WTC11 (cell line): ENCODE results near the gene GMEB1. TPM values are rescaled to one million over a fixed set of nuclear protein-coding genes. Genes with fewer than 3 reads are reported as not detected.

ENCODE experiments used
- ATAC-seq: fragments of 200-7000 bp; cut with Tn5 transposase; 2 replicates; pipeline ENCODE4 v1.10.0; 2021; ENCODE audit warnings: mild to moderate bottlenecking, moderate library complexity
- Bru-seq: library from RNA; stranded (reverse); fragments of 400-500 nt; gene quantifications from one replicate; lab custom pipeline; 2021; lab: Mats Ljungman, UMichigan
- CTCF ChIA-PET: fragments of 300-600 bp; sonication (Branson Sonifier 250); formaldehyde crosslinking; loops from one replicate; lab custom pipeline; 2021; ENCODE audit warnings: antibody characterized with exemption; lab: Charles Lee
- POLR2A ChIA-PET: fragments of 350-600 bp; sonication (Branson Sonifier 250); formaldehyde crosslinking; loops from one replicate; lab custom pipeline; 2021; ENCODE audit warnings: antibody characterized with exemption; lab: Charles Lee
- DNase-seq: peaks from one replicate; pipeline ENCODE4 v3.0.0; 2021; ENCODE audit warnings: low spot score
- H3K27ac Mint-ChIP-seq: 2 replicates; pipeline ENCODE4 v1.8.0; 2021; ENCODE audit warnings: mixed read lengths
- H3K27me3 Mint-ChIP-seq: 2 replicates; pipeline ENCODE4 v1.8.0; 2021; ENCODE audit warnings: low read depth, mild to moderate bottlenecking, moderate library complexity, mixed read lengths
- H3K36me3 Mint-ChIP-seq: 2 replicates; pipeline ENCODE4 v1.8.0; 2021; ENCODE audit warnings: mixed read lengths
- H3K4me1 Mint-ChIP-seq: 2 replicates; pipeline ENCODE4 v1.8.0; 2022; ENCODE audit warnings: mixed read lengths
- H3K4me3 Mint-ChIP-seq: 2 replicates; pipeline ENCODE4 v1.8.0; 2021; ENCODE audit warnings: mild to moderate bottlenecking, moderate library complexity, mixed read lengths
- H3K9me3 Mint-ChIP-seq: 2 replicates; pipeline ENCODE4 v1.8.0; 2021; ENCODE audit warnings: mixed read lengths
- E2F1 ChIP-seq: sonication (generic); formaldehyde crosslinking; IDR thresholded peaks from 2 replicates; pipeline ENCODE4 v1.8.0; 2022; ENCODE audit warnings: mild to moderate bottlenecking, missing genetic modification reagents
- EMX1 ChIP-seq: fragments of 250-450 bp; sonication (Bioruptor Pico); IDR thresholded peaks from 2 replicates; pipeline ENCODE4 v1.8.0; 2021; ENCODE audit warnings: mild to moderate bottlenecking
- ETV6 ChIP-seq: sonication (generic); formaldehyde crosslinking; IDR thresholded peaks from 2 replicates; pipeline ENCODE4 v1.8.1; 2022; ENCODE audit warnings: mild to moderate bottlenecking, missing genetic modification reagents
- GABPB1 ChIP-seq: sonication (generic); formaldehyde crosslinking; IDR thresholded peaks from 2 replicates; pipeline ENCODE4 v1.8.1; 2023; ENCODE audit warnings: mild to moderate bottlenecking, missing genetic modification reagents
- NFATC4 ChIP-seq: fragments of 250-450 bp; sonication (Bioruptor Pico); IDR thresholded peaks from 2 replicates; pipeline ENCODE4 v1.9.0; 2021; ENCODE audit warnings: mild to moderate bottlenecking
- NFE2L1 ChIP-seq: sonication (generic); formaldehyde crosslinking; IDR thresholded peaks from 2 replicates; pipeline ENCODE4 v1.8.1; 2023; ENCODE audit warnings: missing genetic modification reagents
- NR2C2 ChIP-seq: sonication (generic); formaldehyde crosslinking; IDR thresholded peaks from 2 replicates; pipeline ENCODE4 v1.8.0; 2022; ENCODE audit warnings: mild to moderate bottlenecking, missing genetic modification reagents
- OVOL2 ChIP-seq: fragments of 250-450 bp; sonication (Bioruptor Pico); IDR thresholded peaks from 2 replicates; pipeline ENCODE4 v1.9.0; 2021; ENCODE audit warnings: mild to moderate bottlenecking, borderline replicate concordance
- USF2 ChIP-seq: sonication (generic); formaldehyde crosslinking; IDR thresholded peaks from 2 replicates; pipeline ENCODE4 v1.8.1; 2023; ENCODE audit warnings: mild to moderate bottlenecking, missing genetic modification reagents, moderate library complexity
- ZBTB21 ChIP-seq: sonication (generic); formaldehyde crosslinking; IDR thresholded peaks from 2 replicates; pipeline ENCODE4 v1.8.1; 2023; ENCODE audit warnings: mild to moderate bottlenecking, missing genetic modification reagents, borderline replicate concordance
- ZNF396 ChIP-seq: fragments of 250-450 bp; sonication (Bioruptor Pico); IDR thresholded peaks from 2 replicates; pipeline ENCODE4 v1.8.0; 2021; ENCODE audit warnings: mild to moderate bottlenecking, moderate library complexity, borderline replicate concordance
- ZNF512 ChIP-seq: sonication (generic); formaldehyde crosslinking; IDR thresholded peaks from 2 replicates; pipeline ENCODE4 v1.8.1; 2022; ENCODE audit warnings: missing genetic modification reagents, borderline replicate concordance
- long read RNA-seq, 3 experiments: library from RNA in 1 of 3; library from capped mRNA in 1 of 3; library from polyadenylated mRNA in 1 of 3; unstranded in 2 of 3; stranded (forward) in 1 of 3; transcript quantifications; one replicate each; pipeline ENCODE4 v2.0.0, GENCODE V29; 2021
- total RNA-seq: library from RNA; stranded (reverse); gene quantifications from 3 replicates; pipeline ENCODE4 v1.2.3, GENCODE V29; 2021
- TF ChIP-seq, protein P1 (sequence below): sonication (generic); formaldehyde crosslinking; IDR thresholded peaks from 2 replicates; pipeline ENCODE4 v1.8.1; 2023; ENCODE audit warnings: mild to moderate bottlenecking, missing genetic modification reagents
- TF ChIP-seq, protein P2 (sequence below): fragments of 200-600 bp; IDR thresholded peaks from 2 replicates; pipeline ENCODE4 v1.8.0; 2022; ENCODE audit warnings: antibody characterized with exemption
- TF ChIP-seq, protein P3 (sequence below): sonication (generic); formaldehyde crosslinking; IDR thresholded peaks from 2 replicates; pipeline ENCODE4 v1.8.0; 2022; ENCODE audit warnings: mild to moderate bottlenecking, missing genetic modification reagents

The GMEB1 gene, protein sequence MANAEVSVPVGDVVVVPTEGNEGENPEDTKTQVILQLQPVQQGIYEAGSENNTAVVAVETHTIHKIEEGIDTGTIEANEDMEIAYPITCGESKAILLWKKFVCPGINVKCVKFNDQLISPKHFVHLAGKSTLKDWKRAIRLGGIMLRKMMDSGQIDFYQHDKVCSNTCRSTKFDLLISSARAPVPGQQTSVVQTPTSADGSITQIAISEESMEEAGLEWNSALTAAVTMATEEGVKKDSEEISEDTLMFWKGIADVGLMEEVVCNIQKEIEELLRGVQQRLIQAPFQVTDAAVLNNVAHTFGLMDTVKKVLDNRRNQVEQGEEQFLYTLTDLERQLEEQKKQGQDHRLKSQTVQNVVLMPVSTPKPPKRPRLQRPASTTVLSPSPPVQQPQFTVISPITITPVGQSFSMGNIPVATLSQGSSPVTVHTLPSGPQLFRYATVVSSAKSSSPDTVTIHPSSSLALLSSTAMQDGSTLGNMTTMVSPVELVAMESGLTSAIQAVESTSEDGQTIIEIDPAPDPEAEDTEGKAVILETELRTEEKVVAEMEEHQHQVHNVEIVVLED
- total RNA-seq (25.4 to 29.4 TPM (median 26.4 TPM) in 3 replicates), Bru-seq, nascent RNA (percentile 68 among the genes with signal in this experiment)
- long read RNA-seq, experiment 1, full-length matches to known transcripts = 14 of 27 reads
- long read RNA-seq, experiment 1, partial matches to known transcripts = 4 of 27 reads
- long read RNA-seq, experiment 1, other reads (novel, unspliced or antisense) = 9 of 27 reads
- long read RNA-seq, experiment 2, full-length matches to known transcripts = 6 of 22 reads
- long read RNA-seq, experiment 2, partial matches to known transcripts = 3 of 22 reads
- long read RNA-seq, experiment 2, other reads (novel, unspliced or antisense) = 13 of 22 reads
- long read RNA-seq, experiment 3, full-length matches to known transcripts = 13 of 26 reads
- long read RNA-seq, experiment 3, partial matches to known transcripts = 9 of 26 reads
- long read RNA-seq, experiment 3, other reads (novel, unspliced or antisense) = 4 of 26 reads

- Mint-ChIP-seq H3K9me3 (no peaks in the 10 kb centered on the region), H3K4me1 (peaks cover 21% of the 10 kb centered on the region), H3K27me3 (no peaks in the 10 kb centered on the region; the same call in 1 of the 2 replicates), H3K27ac (peak within 1 kb of the TSS; percentile 99), H3K36me3 (peaks cover 2% of the 10 kb centered on the region; the same call in 1 of the 2 replicates), H3K4me3 (peak within 1 kb of the TSS; percentile 87)
- POLR2A ChIA-PET = interaction anchor here (0.5 to 2.6 kb wide), 4 partner anchors 20 to 68 kb away, joined by 3 to 19 read pairs (median 11); partner anchors contain the start of genes RNU11, TAF12 and YTHDF2
- TF ChIP-seq ZBTB21 (no peak), E2F1 (no peak), ZNF396 (CRISPR knock-in tag) (no peak), NFATC4 (CRISPR knock-in tag) (0 out of 2 replicates have a peak, but pooled peaks have one; percentile 45)
- DNase-seq (peak; percentile 85), ATAC-seq (peak; percentile 73)
- CTCF ChIA-PET = interaction anchor here (0.8 to 1.9 kb wide), 3 partner anchors 65 to 88 kb away, joined by 3 to 6 read pairs (median 4); partner anchors contain the start of gene YTHDF2
Observed at GRCh38 chr1:28668191-28668955, at the start of gene GMEB1. Gene GMEB1, plus strand, starts transcription at chr1:28668784. Its CDS starts 14,829 bp downstream, at chr1:28683613.

DNA sequence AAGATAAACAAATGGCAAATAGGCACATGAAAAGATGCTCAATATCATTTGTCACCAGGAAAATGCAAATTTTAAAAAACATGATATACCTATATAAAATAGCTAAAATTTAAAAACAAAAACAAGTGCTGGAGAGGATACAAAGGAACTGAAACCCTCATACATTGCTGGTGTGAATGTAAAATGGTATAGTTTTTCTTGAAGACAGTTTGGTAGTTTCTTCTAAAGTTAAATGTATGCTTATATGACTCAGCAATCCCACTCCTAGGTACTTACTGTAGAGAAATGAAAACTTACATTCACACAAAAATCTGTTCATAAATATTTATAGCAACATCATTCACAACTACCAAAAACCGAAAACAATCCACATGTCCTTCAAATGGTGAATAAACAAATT lies 36.9 kb upstream of the GMEB1 start:
- no peak for ATAC-seq
- no peak overlapping the region for H3K27ac Mint-ChIP-seq
- H3K4me1 Mint-ChIP-seq = no peaks in the 10 kb centered on the region
- TF ChIP-seq EMX1 (CRISPR knock-in tag) = no peak
- TF ChIP-seq OVOL2 (CRISPR knock-in tag) = no peak
- TF ChIP-seq, protein P1, sequence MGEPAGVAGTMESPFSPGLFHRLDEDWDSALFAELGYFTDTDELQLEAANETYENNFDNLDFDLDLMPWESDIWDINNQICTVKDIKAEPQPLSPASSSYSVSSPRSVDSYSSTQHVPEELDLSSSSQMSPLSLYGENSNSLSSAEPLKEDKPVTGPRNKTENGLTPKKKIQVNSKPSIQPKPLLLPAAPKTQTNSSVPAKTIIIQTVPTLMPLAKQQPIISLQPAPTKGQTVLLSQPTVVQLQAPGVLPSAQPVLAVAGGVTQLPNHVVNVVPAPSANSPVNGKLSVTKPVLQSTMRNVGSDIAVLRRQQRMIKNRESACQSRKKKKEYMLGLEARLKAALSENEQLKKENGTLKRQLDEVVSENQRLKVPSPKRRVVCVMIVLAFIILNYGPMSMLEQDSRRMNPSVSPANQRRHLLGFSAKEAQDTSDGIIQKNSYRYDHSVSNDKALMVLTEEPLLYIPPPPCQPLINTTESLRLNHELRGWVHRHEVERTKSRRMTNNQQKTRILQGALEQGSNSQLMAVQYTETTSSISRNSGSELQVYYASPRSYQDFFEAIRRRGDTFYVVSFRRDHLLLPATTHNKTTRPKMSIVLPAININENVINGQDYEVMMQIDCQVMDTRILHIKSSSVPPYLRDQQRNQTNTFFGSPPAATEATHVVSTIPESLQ (CRISPR knock-in tag) = no peak
- TF ChIP-seq, protein P2, sequence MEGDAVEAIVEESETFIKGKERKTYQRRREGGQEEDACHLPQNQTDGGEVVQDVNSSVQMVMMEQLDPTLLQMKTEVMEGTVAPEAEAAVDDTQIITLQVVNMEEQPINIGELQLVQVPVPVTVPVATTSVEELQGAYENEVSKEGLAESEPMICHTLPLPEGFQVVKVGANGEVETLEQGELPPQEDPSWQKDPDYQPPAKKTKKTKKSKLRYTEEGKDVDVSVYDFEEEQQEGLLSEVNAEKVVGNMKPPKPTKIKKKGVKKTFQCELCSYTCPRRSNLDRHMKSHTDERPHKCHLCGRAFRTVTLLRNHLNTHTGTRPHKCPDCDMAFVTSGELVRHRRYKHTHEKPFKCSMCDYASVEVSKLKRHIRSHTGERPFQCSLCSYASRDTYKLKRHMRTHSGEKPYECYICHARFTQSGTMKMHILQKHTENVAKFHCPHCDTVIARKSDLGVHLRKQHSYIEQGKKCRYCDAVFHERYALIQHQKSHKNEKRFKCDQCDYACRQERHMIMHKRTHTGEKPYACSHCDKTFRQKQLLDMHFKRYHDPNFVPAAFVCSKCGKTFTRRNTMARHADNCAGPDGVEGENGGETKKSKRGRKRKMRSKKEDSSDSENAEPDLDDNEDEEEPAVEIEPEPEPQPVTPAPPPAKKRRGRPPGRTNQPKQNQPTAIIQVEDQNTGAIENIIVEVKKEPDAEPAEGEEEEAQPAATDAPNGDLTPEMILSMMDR = no peak
- no peak for TF ChIP-seq ZNF512 (CRISPR knock-in tag)
- no peak for TF ChIP-seq NR2C2 (CRISPR knock-in tag)
- TF ChIP-seq ETV6 = no peak
- no peak for TF ChIP-seq E2F1
- no peak for TF ChIP-seq NFATC4 (CRISPR knock-in tag)
- no peak for TF ChIP-seq USF2 (CRISPR knock-in tag)
- TF ChIP-seq, protein P3, sequence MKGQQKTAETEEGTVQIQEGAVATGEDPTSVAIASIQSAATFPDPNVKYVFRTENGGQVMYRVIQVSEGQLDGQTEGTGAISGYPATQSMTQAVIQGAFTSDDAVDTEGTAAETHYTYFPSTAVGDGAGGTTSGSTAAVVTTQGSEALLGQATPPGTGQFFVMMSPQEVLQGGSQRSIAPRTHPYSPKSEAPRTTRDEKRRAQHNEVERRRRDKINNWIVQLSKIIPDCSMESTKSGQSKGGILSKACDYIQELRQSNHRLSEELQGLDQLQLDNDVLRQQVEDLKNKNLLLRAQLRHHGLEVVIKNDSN (CRISPR knock-in tag) = no peak
- TF ChIP-seq NFE2L1 (CRISPR knock-in tag) = no peak
- no peak for TF ChIP-seq GABPB1
- TF ChIP-seq, all 79 proteins: peak for 0
- peaks cover 3% of the 10 kb centered on the region; the same call in 1 of the 2 replicates for H3K36me3 Mint-ChIP-seq
- no peaks in the 10 kb centered on the region for H3K27me3 Mint-ChIP-seq
- no peak overlapping the region for H3K4me3 Mint-ChIP-seq
- POLR2A ChIA-PET = interaction anchor here (0.6 kb wide), 1 partner anchor 479 kb away, joined by 6 read pairs; no protein-coding TSS in a partner anchor
- DNase-seq = no peak
- CTCF ChIA-PET = no interaction called here
- H3K9me3 Mint-ChIP-seq = peaks cover 4% of the 10 kb centered on the region; the same call in 1 of the 2 replicates
